ENCODE data around the gene CAPN9. TPM values are rescaled to one million over a fixed set of nuclear protein-coding genes. Genes with fewer than 3 reads are reported as not detected.

The CAPN9 gene
- total RNA-seq, 1 donor from 2014 or later, result 26.6 TPM

DNA sequence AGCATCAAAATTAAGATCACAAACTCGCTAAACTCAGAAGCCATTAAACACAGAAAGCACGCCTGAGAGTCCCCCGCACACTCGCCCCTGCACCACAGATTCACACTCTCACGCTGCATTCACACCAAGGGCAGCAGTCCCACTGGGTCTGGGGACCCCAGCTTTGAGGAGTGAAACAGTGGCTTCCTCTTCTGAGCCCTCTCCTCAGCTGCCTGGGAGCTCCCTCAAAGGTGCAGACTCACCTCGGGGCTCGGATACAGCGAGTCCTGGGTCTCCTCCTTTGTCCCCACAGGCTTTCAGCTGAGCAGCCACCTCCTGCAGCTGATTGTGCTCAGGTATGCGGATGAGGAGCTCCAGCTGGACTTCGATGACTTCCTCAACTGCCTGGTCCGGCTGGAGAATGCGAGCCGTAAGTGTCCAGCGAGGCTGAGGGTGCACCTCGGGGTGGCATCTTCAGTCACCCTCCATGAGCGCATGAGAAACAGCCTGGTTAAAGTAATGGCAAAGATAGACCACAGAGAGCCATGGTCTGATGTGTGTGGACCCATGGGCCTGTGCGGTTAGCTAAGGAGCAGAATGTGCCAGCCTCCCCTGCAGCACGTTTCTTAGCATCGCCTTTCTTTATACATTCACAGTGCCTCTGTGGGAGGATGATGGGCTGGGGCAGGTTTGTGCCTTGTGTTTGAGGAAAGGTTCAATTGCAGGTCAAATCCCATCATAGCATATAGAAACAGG lies 47.9 kb downstream of the CAPN9 start:
- Histone ChIP-seq H3K27me3 (ENCODE audit: low read depth) (peaks cover 6% of the 10 kb centered on the region), H3K27ac (no peak overlapping the region), H3K4me3 (no peak overlapping the region), H3K9me3 (no peaks in the 10 kb centered on the region), H3K36me3 (no peaks in the 10 kb centered on the region), H3K4me1 (no peaks in the 10 kb centered on the region)
- TF ChIP-seq, protein P1, sequence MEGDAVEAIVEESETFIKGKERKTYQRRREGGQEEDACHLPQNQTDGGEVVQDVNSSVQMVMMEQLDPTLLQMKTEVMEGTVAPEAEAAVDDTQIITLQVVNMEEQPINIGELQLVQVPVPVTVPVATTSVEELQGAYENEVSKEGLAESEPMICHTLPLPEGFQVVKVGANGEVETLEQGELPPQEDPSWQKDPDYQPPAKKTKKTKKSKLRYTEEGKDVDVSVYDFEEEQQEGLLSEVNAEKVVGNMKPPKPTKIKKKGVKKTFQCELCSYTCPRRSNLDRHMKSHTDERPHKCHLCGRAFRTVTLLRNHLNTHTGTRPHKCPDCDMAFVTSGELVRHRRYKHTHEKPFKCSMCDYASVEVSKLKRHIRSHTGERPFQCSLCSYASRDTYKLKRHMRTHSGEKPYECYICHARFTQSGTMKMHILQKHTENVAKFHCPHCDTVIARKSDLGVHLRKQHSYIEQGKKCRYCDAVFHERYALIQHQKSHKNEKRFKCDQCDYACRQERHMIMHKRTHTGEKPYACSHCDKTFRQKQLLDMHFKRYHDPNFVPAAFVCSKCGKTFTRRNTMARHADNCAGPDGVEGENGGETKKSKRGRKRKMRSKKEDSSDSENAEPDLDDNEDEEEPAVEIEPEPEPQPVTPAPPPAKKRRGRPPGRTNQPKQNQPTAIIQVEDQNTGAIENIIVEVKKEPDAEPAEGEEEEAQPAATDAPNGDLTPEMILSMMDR (IDR thresholded peaks at IDR 0.05), result no peak
- ATAC-seq (no peak), DNase-seq (no peak)
- intact Hi-C loops (cut with DNase I), result no loop called here

DNA sequence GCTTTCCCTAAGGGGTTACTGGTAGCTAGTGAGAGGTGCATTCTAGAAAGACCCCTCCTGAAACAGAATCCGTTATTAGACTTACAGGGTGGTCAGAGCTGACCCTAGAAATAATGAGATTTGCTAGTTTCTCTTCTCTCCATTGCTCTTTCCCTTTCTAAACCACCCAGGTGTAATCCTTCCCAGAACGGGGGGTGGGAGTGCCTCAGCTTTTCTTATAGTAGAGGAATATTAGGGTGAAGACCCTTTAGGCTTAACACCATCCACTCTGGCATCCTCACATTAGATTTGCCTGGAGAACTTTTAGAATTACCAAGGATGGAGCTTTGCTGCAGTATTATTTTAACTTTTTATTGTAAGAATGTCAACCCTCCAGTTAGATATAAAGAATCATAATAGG lies 49.4 kb downstream of the CAPN9 start:
- intact Hi-C loops (cut with DNase I), result no loop called here
- H3K36me3 ChIP-seq, result no peaks in the 10 kb centered on the region
- DNase-seq, result no peak
- H3K4me1 ChIP-seq, result no peaks in the 10 kb centered on the region
- H3K4me3 ChIP-seq, result no peak overlapping the region
- ATAC-seq, result no peak
- H3K27me3 ChIP-seq (ENCODE audit: low read depth), result peaks cover 6% of the 10 kb centered on the region
- H3K27ac ChIP-seq, result no peak overlapping the region
- H3K9me3 ChIP-seq, result no peaks in the 10 kb centered on the region
- TF ChIP-seq, protein P1 (IDR thresholded peaks at IDR 0.05), result no peak

DNA sequence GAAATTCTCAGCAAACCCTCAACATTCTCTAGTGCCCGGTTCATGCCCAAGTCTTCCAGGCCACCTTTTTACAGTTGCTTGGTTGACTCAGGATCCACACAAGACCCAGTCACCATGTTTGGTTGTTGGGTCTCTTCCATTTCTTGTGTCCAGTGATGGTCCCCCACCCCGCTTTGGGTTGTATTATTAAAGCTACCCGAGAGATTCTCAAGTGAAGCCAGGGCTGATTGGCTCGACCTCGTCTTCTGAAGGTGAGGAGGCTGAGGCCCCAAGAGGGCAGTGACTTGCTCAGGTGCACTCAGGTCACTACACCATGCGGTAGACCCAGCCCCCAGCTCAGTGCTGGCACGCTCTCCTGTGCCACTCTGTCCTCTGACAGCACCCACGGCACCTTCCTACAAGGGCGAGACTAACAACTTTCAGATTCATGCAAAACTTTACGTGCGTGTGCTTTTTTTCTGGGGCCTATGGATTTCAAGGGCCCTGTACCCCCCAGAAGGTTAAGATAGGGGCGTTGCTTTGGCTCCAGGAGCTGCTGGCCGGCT lies 50.3 kb downstream of the CAPN9 start:
- ATAC-seq, result no peak
- Histone ChIP-seq H3K27me3 (ENCODE audit: low read depth) (peaks cover 6% of the 10 kb centered on the region), H3K4me3 (no peak overlapping the region), H3K9me3 (no peaks in the 10 kb centered on the region), H3K36me3 (peaks cover 4% of the 10 kb centered on the region), H3K4me1 (no peaks in the 10 kb centered on the region), H3K27ac (no peak overlapping the region)
- TF ChIP-seq, protein P1 (IDR thresholded peaks at IDR 0.05), result no peak
- intact Hi-C loops (cut with DNase I), result no loop called here
- no peak for DNase-seq

DNA sequence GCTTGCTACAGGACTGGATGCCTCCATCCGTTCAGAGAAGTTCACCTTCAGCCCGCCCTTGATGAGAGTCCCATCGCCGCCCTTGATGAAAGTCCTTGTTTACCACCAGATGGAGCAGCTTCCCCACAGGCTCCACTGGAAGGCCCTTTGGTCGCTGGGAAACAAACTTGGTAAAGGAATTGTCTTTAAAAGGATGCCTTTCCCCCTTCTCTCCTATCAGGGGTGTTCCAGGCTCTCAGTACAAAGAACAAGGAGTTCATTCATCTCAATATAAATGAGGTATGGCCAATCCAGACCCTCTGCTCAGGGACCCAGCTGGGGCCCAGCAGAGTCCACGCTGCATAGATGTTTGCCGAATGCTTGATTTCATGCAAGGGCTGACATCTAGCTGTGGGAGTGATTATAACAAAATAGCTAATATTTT lies 50.8 kb downstream of the CAPN9 start:
- Histone ChIP-seq H3K9me3 (no peaks in the 10 kb centered on the region), H3K4me3 (no peak overlapping the region), H3K27me3 (ENCODE audit: low read depth) (peaks cover 6% of the 10 kb centered on the region), H3K36me3 (peaks cover 4% of the 10 kb centered on the region), H3K27ac (no peak overlapping the region), H3K4me1 (no peaks in the 10 kb centered on the region)
- TF ChIP-seq, protein P1 (IDR thresholded peaks at IDR 0.05), result peak; percentile 49
- intact Hi-C loops (cut with DNase I), result no loop called here
- peak; percentile 48 to 82 for ATAC-seq
- DNase-seq, result no peak

DNA sequence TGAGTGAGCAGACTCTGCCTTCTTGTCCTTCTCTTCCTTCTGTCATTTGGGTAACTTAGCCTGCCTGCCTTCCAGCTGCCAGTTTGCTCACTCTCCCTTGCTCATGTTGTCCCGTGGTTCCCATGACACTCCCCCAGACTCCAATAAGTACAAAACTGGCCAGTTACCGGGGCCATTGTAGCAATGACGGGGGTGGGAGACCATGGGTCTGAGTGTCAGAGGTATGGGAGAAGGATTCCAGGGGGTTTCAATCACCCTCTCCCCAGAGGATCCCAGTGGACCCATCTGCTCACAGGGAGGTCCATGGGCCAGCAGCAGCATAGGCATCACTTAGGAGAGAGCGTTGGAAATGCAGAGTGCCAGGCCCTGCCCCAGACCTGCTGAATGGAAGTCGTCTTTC lies 51.3 kb downstream of the CAPN9 start:
- Histone ChIP-seq H3K4me3 (no peak overlapping the region), H3K9me3 (no peaks in the 10 kb centered on the region), H3K27me3 (ENCODE audit: low read depth) (peaks cover 6% of the 10 kb centered on the region), H3K4me1 (no peaks in the 10 kb centered on the region), H3K27ac (no peak overlapping the region), H3K36me3 (peaks cover 4% of the 10 kb centered on the region)
- intact Hi-C loops (cut with DNase I), result no loop called here
- TF ChIP-seq, protein P1 (IDR thresholded peaks at IDR 0.05), result no peak
- no peak for DNase-seq
- no peak for ATAC-seq
